Endodermal cell (in vitro differentiated cells): ENCODE data around the gene LAYN. TPM values are rescaled to one million over a fixed set of nuclear protein-coding genes. Genes with fewer than 3 reads are reported as not detected.

ENCODE experiments used
- DNase-seq: peaks from one replicate; pipeline ENCODE4 v3.0.0-alpha.2; 2017
- H3K27ac ChIP-seq: 2 replicates; pipeline ENCODE4 v1.5.1; 2013; ENCODE audit warnings: mild to moderate bottlenecking, low read depth, low read length, moderate library complexity
- H3K27me3 ChIP-seq: 2 replicates; pipeline ENCODE4 v1.6.1; 2013; ENCODE audit warnings: mild to moderate bottlenecking, low read length, moderate library complexity; ENCODE audit not compliant: insufficient read depth, control insufficient read depth, poor library complexity, severe bottlenecking
- H3K36me3 ChIP-seq: 2 replicates; pipeline ENCODE4 v1.7.0; 2013; ENCODE audit warnings: mild to moderate bottlenecking, low read length, moderate library complexity; ENCODE audit not compliant: control insufficient read depth, insufficient read depth
- H3K4me1 ChIP-seq: one replicate; pipeline ENCODE4 v1.7.0; 2013; ENCODE audit warnings: low read length; ENCODE audit not compliant: control insufficient read depth, insufficient read depth
- H3K4me3 ChIP-seq: 2 replicates; pipeline ENCODE4 v1.5.1; 2013; ENCODE audit warnings: mild to moderate bottlenecking, low read length, moderate library complexity
- H3K9ac ChIP-seq: 2 replicates; pipeline ENCODE4 v1.6.1; 2013; ENCODE audit warnings: mild to moderate bottlenecking, low read length, moderate library complexity; ENCODE audit not compliant: poor library complexity, severe bottlenecking; ENCODE audit errors: extremely low read depth
- H3K9me3 ChIP-seq: 2 replicates; pipeline ENCODE4 v1.6.1; 2013; ENCODE audit warnings: mild to moderate bottlenecking, low read length, moderate library complexity; ENCODE audit not compliant: control insufficient read depth
- H3K27ac Mint-ChIP-seq: 2 replicates; pipeline ENCODE4 v1.8.0; 2020; ENCODE audit warnings: mixed read lengths
- H3K27me3 Mint-ChIP-seq: 2 replicates; pipeline ENCODE4 v1.8.0; 2021; ENCODE audit warnings: mild to moderate bottlenecking, mixed read lengths; ENCODE audit not compliant: insufficient read depth
- H3K36me3 Mint-ChIP-seq: 2 replicates; pipeline ENCODE4 v1.8.0; 2020; ENCODE audit warnings: low read depth, mixed read lengths
- H3K4me1 Mint-ChIP-seq: 2 replicates; pipeline ENCODE4 v1.8.0; 2020; ENCODE audit warnings: mixed read lengths
- H3K4me3 Mint-ChIP-seq: 2 replicates; pipeline ENCODE4 v1.8.0; 2020; ENCODE audit warnings: mild to moderate bottlenecking, moderate library complexity, mixed read lengths
- H3K9me3 Mint-ChIP-seq: 2 replicates; pipeline ENCODE4 v1.8.0; 2020; ENCODE audit warnings: mild to moderate bottlenecking, mixed read lengths
- WGBS, 2 experiments: methylation state at CpG; one replicate each; pipeline versions ENCODE4 v1.1.5 to v1.1.7; 2013; ENCODE audit warnings: missing lambda C conversion rate in 2 of 2, mixed read lengths in 1 of 2; ENCODE audit not compliant: insufficient coverage in 1 of 2, insufficient read length in 1 of 2; 5-methylcytosine and 5-hydroxymethylcytosine counted together
- total RNA-seq, 2 donors: library from RNA; stranded (reverse); fragmentation: NEBNext Ultra II Directional in 1 of 2; extraction: Animal tissue kit (Norgen Biotek cat#: 25700) in 1 of 2; gene quantifications; 2 replicates in 1 of 2; 3 replicates in 1 of 2; pipeline ENCODE4 v1.2.1, GENCODE V29; 2021
- TF ChIP-seq, protein P1 (sequence below): fragments of 200-600 bp; sonication (generic); conservative IDR thresholded peaks from 2 replicates; pipeline ENCODE4 v1.5.0; 2021; ENCODE audit warnings: antibody characterized with exemption, mild to moderate bottlenecking

LAYN gene
- total RNA-seq, 2 donors from 2014 or later = 1.1 to 1.5 TPM

DNA sequence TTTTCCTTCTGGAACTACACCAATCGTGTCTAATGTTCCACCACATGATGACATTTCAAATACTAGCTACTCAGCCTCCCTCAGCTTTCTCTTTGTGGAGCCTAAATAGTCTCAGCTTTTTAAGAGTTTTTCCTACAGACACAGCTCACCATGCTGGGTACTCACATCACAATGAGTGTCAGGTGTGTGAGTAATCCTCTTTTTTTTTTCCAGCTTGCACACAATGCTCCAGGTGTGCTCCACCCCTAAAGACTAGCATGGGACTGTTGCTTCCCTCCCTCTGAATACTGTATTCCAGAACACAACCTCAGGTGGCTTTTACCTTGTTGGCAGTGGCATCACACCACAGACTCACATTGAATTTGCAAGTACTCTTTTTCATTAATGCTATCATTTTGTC is 40.0 kb upstream of the LAYN start:
- Histone ChIP-seq H3K4me1 (no peaks in the 10 kb centered on the region), H3K27me3 (peaks cover 91% of the 10 kb centered on the region), H3K4me3 (no peak overlapping the region), H3K27ac (no peak overlapping the region), H3K9me3 (no peaks in the 10 kb centered on the region), H3K36me3 (no peaks in the 10 kb centered on the region), H3K9ac (no peak overlapping the region)
- DNase-seq = no peak
- peaks cover 77% of the 10 kb centered on the region for H3K27me3 Mint-ChIP-seq
- peaks cover 22% of the 10 kb centered on the region for H3K4me1 Mint-ChIP-seq
- H3K36me3 Mint-ChIP-seq = no peaks in the 10 kb centered on the region
- WGBS, 2 experiments = 78 to 83% methylated on average over 1 of the region's 1 CpG
- no peak overlapping the region for H3K4me3 Mint-ChIP-seq
- TF ChIP-seq, protein P1, sequence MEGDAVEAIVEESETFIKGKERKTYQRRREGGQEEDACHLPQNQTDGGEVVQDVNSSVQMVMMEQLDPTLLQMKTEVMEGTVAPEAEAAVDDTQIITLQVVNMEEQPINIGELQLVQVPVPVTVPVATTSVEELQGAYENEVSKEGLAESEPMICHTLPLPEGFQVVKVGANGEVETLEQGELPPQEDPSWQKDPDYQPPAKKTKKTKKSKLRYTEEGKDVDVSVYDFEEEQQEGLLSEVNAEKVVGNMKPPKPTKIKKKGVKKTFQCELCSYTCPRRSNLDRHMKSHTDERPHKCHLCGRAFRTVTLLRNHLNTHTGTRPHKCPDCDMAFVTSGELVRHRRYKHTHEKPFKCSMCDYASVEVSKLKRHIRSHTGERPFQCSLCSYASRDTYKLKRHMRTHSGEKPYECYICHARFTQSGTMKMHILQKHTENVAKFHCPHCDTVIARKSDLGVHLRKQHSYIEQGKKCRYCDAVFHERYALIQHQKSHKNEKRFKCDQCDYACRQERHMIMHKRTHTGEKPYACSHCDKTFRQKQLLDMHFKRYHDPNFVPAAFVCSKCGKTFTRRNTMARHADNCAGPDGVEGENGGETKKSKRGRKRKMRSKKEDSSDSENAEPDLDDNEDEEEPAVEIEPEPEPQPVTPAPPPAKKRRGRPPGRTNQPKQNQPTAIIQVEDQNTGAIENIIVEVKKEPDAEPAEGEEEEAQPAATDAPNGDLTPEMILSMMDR = no peak
- H3K27ac Mint-ChIP-seq = no peak overlapping the region
- no peaks in the 10 kb centered on the region for H3K9me3 Mint-ChIP-seq

GRCh38 chr11:111502611-111503010 is 37.9 kb upstream of the LAYN start:
- Histone ChIP-seq H3K27me3 (peaks cover 89% of the 10 kb centered on the region), H3K4me3 (no peak overlapping the region), H3K36me3 (no peaks in the 10 kb centered on the region), H3K4me1 (no peaks in the 10 kb centered on the region), H3K9ac (no peak overlapping the region), H3K9me3 (no peaks in the 10 kb centered on the region), H3K27ac (no peak overlapping the region)
- Mint-ChIP-seq H3K4me1 (peaks cover 21% of the 10 kb centered on the region), H3K27me3 (peaks cover 71% of the 10 kb centered on the region), H3K4me3 (no peak overlapping the region), H3K27ac (no peak overlapping the region), H3K9me3 (no peaks in the 10 kb centered on the region), H3K36me3 (no peaks in the 10 kb centered on the region)
- TF ChIP-seq, protein P1 = no peak
- WGBS, 2 experiments = 86 to 100% methylated on average over 1 of the region's 1 CpG
- no peak for DNase-seq

DNA sequence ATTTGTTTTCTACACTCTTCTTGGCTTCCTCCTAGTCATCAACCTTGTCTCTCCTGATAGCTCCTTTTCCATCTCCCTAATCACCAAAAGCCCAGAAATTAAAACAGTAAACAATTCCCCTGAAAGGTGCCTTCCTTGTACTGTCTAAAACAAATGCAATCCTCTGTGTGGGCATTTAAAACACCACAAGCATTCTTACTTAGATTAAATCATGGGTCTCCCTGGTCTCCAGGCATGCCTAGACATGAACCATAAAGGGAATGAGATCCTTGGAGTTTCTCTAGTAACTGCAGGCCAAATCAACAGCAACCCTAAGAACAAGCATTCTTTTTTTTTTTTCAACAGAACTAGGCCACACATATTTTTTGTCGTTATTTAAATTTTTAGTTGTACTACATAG is 30.2 kb upstream of the LAYN start:
- H3K27ac ChIP-seq = no peak overlapping the region
- H3K4me1 ChIP-seq = no peaks in the 10 kb centered on the region
- Mint-ChIP-seq H3K9me3 (no peaks in the 10 kb centered on the region), H3K27ac (no peak overlapping the region), H3K4me3 (no peak overlapping the region), H3K36me3 (no peaks in the 10 kb centered on the region), H3K4me1 (peaks cover 10% of the 10 kb centered on the region), H3K27me3 (peaks cover 64% of the 10 kb centered on the region)
- no peaks in the 10 kb centered on the region for H3K9me3 ChIP-seq
- no peak overlapping the region for H3K4me3 ChIP-seq
- H3K36me3 ChIP-seq = no peaks in the 10 kb centered on the region
- DNase-seq = no peak
- H3K27me3 ChIP-seq = peaks cover 66% of the 10 kb centered on the region
- WGBS, 2 experiments = 100% methylated on average over 1 of the region's 1 CpG; no CpG with 5 or more reads in 1 of the 2 experiments
- TF ChIP-seq, protein P1 = no peak
- H3K9ac ChIP-seq = no peak overlapping the region
